HuH-7 (cell line): Measurements from ENCODE around the gene RHCE.
"Not testable (repeated sequence)": the region's sequence is repeated elsewhere in the genome, so short reads cannot be mapped to it uniquely, and the experiment has no call there.

Experiments used
- DNase-seq: peaks from one replicate; pipeline ENCODE4 v3.0.0; 2011; ENCODE audit warnings: low spot score

The RHCE gene

GRCh38 chr1:25342846-25343245 is 77.8 kb downstream of the RHCE start:
- no peak for DNase-seq

- no peak for DNase-seq
Observed at GRCh38 chr1:25341746-25342145, 78.9 kb downstream of the RHCE start.

- DNase-seq, result no peak
Observed at GRCh38 chr1:25338986-25339385, 81.6 kb downstream of the RHCE start.

- peak; percentile 83 for DNase-seq
Observed at GRCh38 chr1:25338188-25338981, 82.2 kb downstream of the RHCE start, which contains the start of gene TMEM50A. Gene TMEM50A, plus strand, starts transcription at chr1:25338334. Its CDS starts 2,153 bp downstream, at chr1:25340487.

- not testable (repeated sequence) for DNase-seq
Observed at GRCh38 chr1:25337483-25338187, 83.0 kb downstream of the RHCE start.

- peak; percentile 9 for DNase-seq
Observed at GRCh38 chr1:25336922-25337354, 83.7 kb downstream of the RHCE start.

- DNase-seq, result not testable (repeated sequence)
Observed at GRCh38 chr1:25329950-25330349, 90.7 kb downstream of the RHCE start.

- not testable (repeated sequence) for DNase-seq
Observed at GRCh38 chr1:25329336-25329735, 91.3 kb downstream of the RHCE start.

GRCh38 chr1:25328791-25329185 is 91.8 kb downstream of the RHCE start:
- DNase-seq, result not testable (repeated sequence)

- not testable (repeated sequence) for DNase-seq
Observed at GRCh38 chr1:25327864-25328790, 92.5 kb downstream of the RHCE start.

- DNase-seq, result not testable (repeated sequence)
Observed at GRCh38 chr1:25324407-25324806, 96.2 kb downstream of the RHCE start.

GRCh38 chr1:25322127-25322526 is 98.5 kb downstream of the RHCE start:
- not testable (repeated sequence) for DNase-seq

- not testable (repeated sequence) for DNase-seq
Observed at GRCh38 chr1:25320314-25320938, 100.2 kb downstream of the RHCE start.

- DNase-seq, result not testable (repeated sequence)
Observed at GRCh38 chr1:25312806-25313470, 107.7 kb downstream of the RHCE start.
